ENCODE measurements around the gene KCNN1.
"Not testable (repeated sequence)": the region's sequence is repeated elsewhere in the genome, so short reads cannot be mapped to it uniquely, and the experiment has no call there.

Gene KCNN1

DNA sequence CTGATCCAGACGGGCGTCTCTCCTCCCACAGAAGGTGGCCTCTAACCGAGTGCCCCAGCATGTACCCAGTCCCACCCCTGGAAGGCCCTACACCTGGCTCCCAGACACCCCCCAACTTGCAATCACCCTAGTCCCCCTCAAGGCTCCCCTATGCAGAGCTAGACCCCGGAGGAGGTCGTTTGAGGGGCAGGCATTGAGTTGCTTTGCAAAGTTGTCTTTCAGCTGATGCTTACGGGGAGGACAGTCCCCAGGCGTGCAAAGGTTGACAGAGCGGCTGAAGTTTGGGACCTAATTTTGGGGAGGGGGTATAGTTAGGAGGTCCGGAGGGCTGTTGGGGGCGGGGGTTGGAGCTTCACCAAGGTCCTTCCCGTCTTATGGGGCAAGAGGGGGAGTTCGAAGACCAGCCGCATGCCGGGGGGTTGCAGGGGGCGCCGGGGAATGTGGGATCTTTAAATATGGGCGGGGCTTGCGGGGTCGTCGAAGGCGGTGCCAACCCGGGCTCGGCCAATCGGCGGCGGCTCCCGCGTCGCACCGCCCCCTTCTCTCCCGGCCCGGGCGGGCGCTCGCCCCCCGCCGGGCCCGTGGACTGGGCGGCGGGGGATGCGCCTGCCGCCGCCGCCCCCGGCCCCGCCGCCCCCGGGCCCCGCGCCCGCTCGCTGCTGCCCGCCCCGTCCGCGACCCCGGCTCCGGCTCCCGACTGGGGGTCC, at the start of gene KCNN1:
KCNN1 (plus strand) TSS at position 558 of the 707 bp plus-strand sequence. CDS start 6,782 bp downstream, outside the sequence.
- no peak for DNase-seq (ENCODE audit: low read depth)

DNA sequence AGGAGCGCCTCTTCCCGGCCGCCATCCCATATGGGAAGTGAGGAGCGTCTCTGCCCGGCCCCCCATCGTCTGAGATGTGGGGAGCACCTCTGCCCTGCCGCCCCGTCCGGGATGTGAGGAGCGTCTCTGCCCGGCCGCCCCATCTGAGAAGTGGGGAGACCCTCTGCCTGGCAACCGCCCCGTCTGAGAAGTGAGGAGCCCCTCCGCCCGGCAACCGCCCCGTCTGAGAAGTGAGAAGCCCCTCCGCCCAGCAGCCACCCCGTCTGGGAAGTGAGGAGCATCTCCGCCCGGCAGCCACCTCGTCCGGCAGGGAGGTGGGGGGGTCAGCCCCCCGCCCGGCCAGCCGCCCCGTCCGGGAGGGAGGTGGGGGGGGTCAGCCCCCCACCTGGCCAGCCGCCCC, 48.8 kb upstream of the KCNN1 start:
- DNase-seq (ENCODE audit: low read depth), result not testable (repeated sequence)

DNA sequence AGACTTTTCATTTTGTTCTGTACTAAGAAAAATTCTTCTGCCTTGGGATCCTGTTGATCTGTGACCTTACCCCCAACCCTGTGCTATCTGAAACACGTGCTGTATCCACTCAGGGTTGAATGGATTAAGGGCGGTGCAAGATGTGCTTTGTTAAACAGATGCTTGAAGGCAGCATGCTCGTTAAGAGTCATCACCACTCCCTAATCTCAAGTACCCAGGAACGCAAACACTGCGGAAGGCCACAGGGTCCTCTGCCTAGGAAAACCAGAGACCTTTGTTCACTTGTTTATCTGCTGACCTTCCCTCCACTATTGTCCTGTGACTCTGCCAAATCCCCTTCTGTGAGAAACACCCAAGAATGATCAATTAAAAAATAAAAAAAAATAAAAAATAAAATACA, 47.8 kb upstream of the KCNN1 start:
- DNase-seq (ENCODE audit: low read depth), result not testable (repeated sequence)

- no peak for DNase-seq (ENCODE audit: low read depth)
Measured at GRCh38 chr19:17920527-17920926, 46.4 kb upstream of the KCNN1 start.

- DNase-seq (ENCODE audit: low read depth), result no peak
Measured at GRCh38 chr19:17922138-17922537, 44.8 kb upstream of the KCNN1 start.

GRCh38 chr19:17926044-17926443, 40.9 kb upstream of the KCNN1 start:
- DNase-seq (ENCODE audit: low read depth), result no peak

- no peak for DNase-seq (ENCODE audit: low read depth)
Measured at GRCh38 chr19:17929056-17929455, 37.9 kb upstream of the KCNN1 start.

DNA sequence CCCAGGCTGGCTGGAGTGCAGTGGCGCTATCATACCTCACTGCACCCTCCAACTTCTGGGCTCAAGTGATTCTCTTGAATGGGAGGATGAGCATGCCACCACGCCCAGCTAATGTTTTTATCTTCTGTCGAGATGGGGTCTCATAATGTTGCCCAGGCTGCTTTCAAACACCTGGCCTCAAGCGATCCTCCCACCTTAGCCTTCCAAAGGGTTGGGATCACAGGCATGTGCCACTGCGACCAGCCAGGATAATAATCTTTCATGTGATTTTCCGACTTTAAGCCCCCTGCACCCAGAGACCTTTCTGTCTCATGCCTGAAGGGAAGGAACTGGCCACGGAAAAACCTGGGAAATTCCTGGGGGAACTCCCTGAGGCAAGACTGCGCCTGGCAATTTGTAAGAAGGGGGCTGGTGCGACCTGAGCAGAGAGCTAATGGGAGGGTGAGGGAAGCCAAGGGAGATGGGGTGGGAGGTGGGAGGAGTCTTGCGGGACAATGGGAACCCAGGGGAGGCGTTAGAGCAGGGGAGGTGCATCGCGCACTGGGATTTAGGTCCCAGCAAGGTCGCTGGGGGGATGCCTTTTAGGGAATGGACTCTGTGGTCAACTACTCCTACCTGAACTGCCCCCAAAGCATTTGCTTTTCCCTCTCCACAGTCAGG, 35.2 kb upstream of the KCNN1 start:
- no peak for DNase-seq (ENCODE audit: low read depth)

- peak; percentile 79 for DNase-seq (ENCODE audit: low read depth)
Measured at GRCh38 chr19:17932485-17933338, 34.2 kb upstream of the KCNN1 start, which contains the start of gene CCDC124. Gene CCDC124 (plus strand): TSS chr19:17933015. CDS start chr19:17936421, 3,406 bp downstream.

- no peak for DNase-seq (ENCODE audit: low read depth)
Measured at GRCh38 chr19:17933414-17934129, 33.3 kb upstream of the KCNN1 start.

DNA sequence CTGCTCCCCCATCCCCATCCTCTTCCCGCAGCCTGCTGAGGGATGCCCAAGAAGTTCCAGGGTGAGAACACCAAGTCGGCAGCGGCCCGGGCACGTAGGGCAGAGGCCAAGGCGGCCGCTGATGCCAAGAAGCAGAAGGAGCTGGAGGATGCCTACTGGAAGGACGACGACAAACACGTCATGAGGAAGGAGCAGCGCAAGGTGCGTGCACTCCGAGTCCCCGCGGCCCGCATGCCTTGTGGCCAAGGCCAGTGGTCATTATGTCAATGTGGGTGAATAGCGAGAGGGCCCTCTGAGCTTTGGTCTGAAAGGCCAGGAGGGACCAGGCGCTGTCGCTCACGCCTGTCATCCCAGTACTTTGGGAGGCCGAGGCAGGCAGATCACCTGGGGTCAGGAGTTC, 30.5 kb upstream of the KCNN1 start:
- DNase-seq (ENCODE audit: low read depth), result no peak

DNA sequence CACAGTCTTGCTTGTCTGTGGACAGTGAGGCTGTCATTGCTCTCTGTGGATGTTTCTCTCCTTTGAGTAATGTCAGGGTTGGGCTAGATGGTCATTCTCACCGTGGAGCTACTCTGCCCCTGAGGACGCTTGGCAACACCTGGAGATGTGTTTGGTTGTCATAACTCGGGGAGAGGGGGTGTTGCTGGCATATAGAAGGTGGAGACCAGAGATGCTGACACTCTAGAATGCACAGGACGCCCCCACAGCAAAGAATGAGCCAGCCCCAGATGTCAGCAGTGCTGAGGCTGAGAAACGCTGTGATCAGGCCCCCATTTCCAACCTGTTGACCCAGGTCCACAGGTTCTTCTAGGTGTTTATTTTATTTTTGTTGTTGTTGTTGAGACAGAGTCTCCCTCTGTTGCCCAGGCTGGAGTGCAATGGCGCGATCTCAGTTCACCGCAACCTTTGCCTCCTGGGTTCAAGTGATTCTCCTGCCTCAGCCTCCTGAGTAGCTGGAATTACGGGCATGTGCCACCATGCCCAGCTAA, 29.5 kb upstream of the KCNN1 start:
- no peak for DNase-seq (ENCODE audit: low read depth)

DNA sequence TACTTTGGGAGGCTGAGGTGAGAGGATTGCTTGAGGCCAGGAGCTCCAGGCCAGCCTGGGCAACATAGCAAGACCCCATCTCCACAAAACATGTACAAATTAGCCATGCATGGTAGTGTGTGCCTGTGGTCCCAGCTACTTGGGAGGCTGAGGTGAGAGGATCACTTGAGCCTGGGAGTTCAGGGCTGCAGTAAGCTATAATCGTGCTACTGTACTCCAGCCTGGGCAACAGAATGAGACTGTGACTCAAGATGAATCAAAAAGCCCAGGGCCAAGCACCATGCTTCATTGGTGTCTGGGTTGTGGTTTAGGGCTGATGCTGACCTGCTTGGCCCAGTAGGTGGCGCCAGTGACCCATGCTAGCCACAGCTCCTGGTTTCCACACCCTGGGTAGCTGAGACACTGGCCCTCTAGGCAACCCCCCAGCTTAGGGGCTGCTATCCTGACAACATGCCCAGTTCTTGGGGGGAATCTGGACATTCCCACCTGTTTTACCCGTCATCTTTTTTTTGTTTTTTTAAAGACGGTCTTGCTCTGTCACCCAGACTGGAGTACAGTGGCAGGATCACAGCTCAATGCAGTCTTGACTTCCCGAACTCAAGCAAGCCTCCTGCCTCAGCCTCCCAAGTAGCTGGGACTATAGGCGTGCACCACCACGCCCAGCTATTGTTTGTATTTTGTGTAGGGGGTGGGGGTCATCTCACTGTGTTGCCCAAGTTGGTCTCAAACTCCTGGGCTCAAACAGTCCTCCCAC, 28.6 kb upstream of the KCNN1 start:
- peak; percentile 75 for DNase-seq (ENCODE audit: low read depth)

GRCh38 chr19:17942181-17942580, 24.7 kb upstream of the KCNN1 start:
- no peak for DNase-seq (ENCODE audit: low read depth)

GRCh38 chr19:17942582-17943273, 24.2 kb upstream of the KCNN1 start:
- no peak for DNase-seq (ENCODE audit: low read depth)

- no peak for DNase-seq (ENCODE audit: low read depth)
Measured at GRCh38 chr19:17943274-17944221, 23.4 kb upstream of the KCNN1 start.

DNA sequence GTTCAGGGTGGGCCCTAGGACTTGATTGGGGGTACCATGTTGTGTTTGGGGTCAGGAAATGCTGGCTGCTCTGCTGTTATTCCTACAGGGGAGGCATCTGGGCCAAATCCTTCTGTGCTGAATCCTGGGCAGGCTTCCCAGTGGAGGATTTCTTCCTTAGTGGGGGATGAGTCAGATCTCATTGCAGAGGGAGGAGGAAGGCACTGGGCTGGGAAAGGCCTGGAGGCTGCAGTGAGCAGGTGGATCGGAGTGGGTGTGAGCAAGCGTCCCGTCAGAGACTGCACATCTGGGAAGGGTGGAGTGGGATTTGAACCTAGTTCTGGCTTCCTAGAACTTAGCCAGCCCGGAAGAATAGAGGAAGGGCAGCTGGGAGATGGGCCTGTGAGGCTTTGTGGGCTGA, 22.6 kb upstream of the KCNN1 start:
- no peak for DNase-seq (ENCODE audit: low read depth)

- no peak for DNase-seq (ENCODE audit: low read depth)
Measured at GRCh38 chr19:17946965-17947784, 19.7 kb upstream of the KCNN1 start.

Measured in stimulated activated CD8-positive, alpha-beta memory T cell treated with anti-CD3 and anti-CD28 coated beads, Interleukin-15, amount 100 ng/mL, for 1 hour (primary cell).